Measurements from ENCODE around the gene GRIPAP1.

The GRIPAP1 gene

DNA sequence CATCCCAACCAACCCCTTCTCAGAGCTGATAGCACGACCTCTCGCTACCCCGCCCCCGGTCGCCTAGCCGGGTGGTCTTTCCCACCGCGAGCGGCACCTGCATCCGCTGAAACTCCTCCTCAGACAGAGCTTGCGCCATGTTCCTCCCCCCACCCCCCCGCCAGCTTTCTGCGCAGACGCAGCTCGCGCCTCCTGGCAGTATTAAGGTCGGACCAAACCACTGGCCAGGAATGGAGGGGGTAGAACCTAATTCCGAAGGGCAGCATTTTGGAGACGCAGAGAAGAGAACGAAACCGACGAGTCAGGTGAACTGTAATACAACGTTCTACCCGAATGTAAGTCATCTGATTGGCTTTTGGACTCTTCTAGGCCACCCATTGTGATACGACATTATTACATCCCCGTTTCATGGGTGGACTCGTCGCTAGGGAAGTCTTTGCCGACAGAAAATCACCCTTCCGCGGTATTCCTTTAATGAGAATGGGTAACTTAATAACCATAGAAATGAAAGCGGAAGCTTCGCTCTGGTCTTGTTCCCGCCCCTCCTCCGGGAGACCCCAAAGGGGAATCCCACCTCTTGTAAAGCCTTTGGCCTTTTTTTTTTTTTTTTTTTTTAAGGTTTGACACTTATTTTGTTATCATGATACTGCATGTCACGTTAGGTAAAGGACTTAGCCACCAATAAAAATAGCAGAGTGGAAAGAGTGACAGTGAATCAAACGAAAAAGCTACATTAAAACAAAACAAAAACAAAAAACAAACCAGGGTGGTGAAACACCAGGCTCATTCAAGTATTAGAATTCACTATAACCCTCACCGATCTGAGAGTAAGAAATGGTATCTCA lies at the start of gene GRIPAP1:
Gene GRIPAP1 (minus strand): TSS at position 174 of the 845 bp plus-strand sequence. CDS start 35 bp downstream, at position 139.
- peak; percentile 95 for DNase-seq (ENCODE audit: low spot score)

- no peak for DNase-seq (ENCODE audit: low spot score)
Measured at GRCh38 chrX:49043987-49044281, 41.9 kb upstream of the GRIPAP1 start.

GRCh38 chrX:49043220-49043986 lies 41.3 kb upstream of the GRIPAP1 start, which contains the start of gene TFE3:
TFE3 (minus strand) TSS chrX:49043357; CDS start chrX:49043226, 131 bp downstream.
- DNase-seq (ENCODE audit: low spot score): peak; percentile 92

GRCh38 chrX:49042581-49043219 lies 40.6 kb upstream of the GRIPAP1 start:
- DNase-seq (ENCODE audit: low spot score): no peak

DNA sequence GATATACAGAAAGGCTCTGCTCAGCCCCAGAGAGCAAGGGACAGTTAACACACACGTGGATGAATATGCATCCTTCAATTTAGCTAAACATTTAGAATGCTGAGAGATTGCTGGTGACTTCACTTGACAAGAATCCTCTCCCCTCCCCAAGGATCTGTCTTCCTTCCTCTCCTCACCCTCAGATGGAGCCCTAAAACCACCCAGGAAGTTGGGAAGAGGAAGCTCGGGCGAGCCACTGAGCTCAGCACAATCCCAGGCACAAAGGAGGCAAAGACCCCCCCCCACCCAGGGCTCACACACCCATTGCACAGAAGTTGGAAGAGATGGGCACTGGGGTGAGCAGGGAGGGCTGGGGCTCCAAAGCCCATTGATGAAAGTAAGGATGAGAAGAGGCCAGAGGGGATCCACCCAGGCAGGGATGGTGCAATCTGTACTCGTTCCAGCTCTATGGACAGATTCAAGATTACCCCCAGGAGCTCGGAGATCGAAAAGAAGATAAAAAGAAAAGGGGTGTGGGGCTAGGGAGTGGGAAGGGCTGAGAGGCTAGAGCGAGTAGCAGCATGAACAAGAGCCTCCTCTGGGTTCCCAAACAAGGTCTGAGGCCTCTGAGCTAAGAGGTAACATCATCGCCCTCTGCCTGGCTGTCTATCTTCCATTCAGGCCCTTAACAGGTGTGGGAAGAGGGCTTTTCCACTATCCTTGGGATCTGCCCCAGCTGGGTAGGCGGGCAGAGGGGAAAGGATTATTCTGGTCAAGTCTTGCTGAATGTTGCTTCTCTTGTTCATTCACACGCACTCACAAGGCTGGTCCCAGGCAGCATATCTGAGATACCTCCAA lies 39.9 kb upstream of the GRIPAP1 start:
- no peak for DNase-seq (ENCODE audit: low spot score)

GRCh38 chrX:49040376-49040955 lies 38.4 kb upstream of the GRIPAP1 start:
- no peak for DNase-seq (ENCODE audit: low spot score)

- DNase-seq (ENCODE audit: low spot score): peak; percentile 72
Measured at GRCh38 chrX:49039598-49040375, 37.7 kb upstream of the GRIPAP1 start.

DNA sequence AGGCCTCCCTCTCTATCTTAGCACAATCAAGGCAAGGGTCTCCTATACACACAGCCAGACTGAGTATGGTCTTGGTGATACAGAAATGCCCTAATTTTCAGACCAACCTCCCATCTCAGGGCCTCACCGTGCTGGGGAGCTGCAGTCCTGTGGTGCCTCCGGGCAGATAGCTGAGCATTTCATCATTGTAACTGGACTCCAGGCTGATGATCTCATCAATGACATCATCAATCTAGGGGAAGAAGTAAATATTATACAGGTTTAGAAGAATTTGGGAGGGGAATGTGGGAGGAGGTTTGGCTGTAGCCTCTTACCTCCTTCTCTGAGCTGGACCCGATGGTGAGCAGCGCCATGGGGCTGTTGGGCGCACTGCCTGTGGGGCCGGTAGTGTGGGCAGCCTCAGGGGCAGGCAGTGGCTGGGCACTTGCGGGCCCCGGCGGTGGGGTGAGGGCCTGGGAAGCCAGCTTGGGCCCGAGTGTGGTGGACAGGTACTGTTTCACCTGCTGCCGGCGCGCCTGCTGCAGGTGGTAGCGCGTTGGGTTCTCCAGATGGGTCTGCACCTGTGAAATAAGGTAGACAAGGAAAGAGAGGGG lies 35.9 kb upstream of the GRIPAP1 start:
- DNase-seq (ENCODE audit: low spot score): no peak

DNA sequence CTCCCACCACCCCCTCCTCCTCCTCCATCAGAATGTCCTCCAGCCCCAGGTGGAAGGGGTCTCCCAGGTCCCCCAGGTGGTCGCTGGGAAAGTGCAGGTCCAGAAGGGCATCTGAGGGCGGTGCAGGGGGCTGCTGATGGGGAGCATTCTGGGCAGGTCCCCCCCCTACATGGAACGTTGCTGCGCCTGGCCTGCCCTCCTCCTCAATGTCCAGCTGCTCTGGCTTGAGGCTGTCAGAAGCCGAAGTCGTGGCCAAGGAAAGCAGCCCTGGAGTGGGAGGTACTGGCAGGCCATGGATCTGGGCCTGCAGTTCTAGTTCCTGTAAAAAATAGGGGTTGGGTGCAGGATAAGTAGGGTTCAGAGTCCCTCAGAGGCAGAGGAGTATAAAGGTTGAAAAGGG lies 28.2 kb upstream of the GRIPAP1 start:
- DNase-seq (ENCODE audit: low spot score): no peak

DNA sequence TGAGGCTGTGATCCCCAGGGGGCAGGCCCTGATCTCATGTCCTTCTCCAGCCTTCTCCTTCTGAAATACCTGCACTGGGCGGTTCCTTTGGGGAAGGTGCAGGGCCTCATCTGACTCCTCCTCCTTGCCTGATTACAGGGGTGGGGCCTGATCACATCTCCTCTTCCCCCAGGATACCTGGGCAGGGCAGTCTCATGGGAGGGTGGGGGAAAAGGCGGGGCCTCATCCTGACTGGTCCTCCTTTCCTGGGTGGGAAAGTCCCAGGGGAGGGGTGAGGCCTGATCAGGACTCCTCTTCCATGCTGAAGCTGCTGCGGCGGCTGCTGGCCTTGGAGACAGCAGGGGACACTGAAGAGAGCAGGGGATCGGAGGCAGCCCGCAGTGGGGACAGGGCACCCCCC lies 27.8 kb upstream of the GRIPAP1 start:
- no peak for DNase-seq (ENCODE audit: low spot score)

DNA sequence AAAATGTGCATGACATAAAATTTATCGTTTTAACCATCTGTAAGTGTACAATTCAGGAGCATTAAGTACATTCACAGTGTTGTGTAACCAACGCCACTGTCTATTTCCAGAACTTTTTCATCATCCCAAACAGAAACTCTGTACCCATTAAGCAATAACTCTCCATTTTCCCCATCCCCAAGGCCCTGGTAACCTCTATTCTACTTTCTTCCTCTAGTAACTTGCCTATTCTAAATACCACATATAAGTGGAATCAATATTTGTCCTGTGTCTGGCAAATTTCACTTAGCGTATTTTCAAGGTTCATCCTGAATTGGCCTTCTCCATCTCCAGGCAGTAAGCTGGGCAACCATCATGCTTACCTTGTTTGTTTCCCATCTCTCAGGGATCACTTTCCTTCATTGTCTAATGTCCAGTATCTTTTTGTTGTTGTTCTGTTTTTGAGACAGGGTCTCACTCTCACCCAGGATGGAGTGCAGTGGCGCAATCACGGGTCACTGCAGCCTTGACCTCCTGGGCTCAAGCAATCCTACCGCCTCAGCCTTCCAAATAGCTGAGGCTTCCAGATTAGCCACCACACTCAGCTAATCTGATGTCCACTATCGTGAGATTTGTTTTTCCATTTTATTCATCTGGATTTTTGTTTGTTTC lies 17.7 kb upstream of the GRIPAP1 start:
- no peak for DNase-seq (ENCODE audit: low spot score)

GRCh38 chrX:49019050-49019449 lies 17.0 kb upstream of the GRIPAP1 start:
- DNase-seq (ENCODE audit: low spot score): no peak

DNA sequence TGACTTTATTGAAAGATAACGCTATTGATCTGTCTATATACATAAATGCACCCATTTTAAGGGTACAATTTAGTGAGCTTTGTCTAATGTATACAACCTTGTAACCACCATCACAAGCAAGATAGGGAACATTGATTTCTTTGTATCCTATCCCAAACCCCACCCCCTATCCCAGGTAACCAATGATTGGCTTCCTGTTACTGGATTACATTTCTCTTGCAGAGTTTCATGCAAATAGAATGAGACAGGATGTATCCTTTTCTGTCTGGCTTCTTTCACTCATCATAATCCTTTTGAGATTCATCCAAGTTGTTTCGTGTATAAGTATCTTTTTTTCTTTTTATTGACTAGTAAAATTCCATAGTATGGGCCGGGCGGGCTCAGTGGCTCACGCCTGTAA lies 1.6 kb upstream of the GRIPAP1 start:
- DNase-seq (ENCODE audit: low spot score): no peak

- DNase-seq (ENCODE audit: low spot score): peak; percentile 19
Measured at GRCh38 chrX:49001521-49002090, 458 bp downstream of the GRIPAP1 start.

DNA sequence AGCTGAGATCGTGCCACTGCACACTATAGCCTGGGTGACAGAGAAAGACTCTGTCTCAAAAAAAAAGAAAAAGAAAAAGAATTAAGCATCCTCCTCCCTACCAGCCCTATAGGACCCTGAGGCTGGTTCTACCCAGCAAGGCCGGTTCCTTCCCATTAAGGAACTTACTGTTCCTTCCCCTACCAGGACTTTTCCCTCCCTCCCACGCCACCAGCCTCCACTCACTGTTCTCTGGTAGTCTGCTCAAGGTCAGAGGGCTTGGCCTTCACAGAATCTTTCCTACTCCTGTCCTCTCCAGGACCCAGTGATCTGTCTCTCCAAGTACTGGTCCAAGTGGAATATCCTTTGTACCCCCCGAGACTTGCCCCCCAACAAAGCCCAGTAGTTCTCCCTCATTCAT lies 1.4 kb downstream of the GRIPAP1 start:
- no peak for DNase-seq (ENCODE audit: low spot score)

GRCh38 chrX:48999030-48999429 lies 3.0 kb downstream of the GRIPAP1 start:
- no peak for DNase-seq (ENCODE audit: low spot score)

- DNase-seq (ENCODE audit: low spot score): no peak
Measured at GRCh38 chrX:48998391-48998790, 3.7 kb downstream of the GRIPAP1 start.

DNA sequence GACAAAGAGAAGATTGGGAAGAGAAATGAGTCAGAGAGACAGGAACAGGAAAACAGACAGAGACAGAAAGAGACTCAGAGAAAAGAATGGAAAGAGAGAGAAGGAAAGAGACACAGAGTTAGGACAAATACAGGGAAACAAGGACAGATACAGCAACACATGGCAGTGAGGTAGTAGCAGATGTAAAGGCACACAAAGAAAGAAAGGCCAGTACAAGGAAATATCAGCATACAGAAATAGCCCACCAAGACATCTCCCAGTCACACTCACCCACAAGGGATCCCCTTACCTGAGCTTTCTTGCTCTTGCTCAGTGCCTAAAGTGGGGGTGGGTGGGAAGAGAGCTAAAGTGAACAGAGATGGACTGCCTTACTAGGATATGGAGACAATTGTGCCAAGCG lies 4.2 kb downstream of the GRIPAP1 start:
- DNase-seq (ENCODE audit: low spot score): no peak

GRCh38 chrX:48997455-48997854 lies 4.6 kb downstream of the GRIPAP1 start:
- DNase-seq (ENCODE audit: low spot score): no peak

All from AG20443 (cell line).